Posterior cingulate gyrus (tissue), 11 donors: Measurements from ENCODE around the gene USP15.
A peak's percentile ranks its signal among the peaks of the same experiment; 100 is the strongest.
"Not testable (repeated sequence)": the region's sequence is repeated elsewhere in the genome, so short reads cannot be mapped to it uniquely, and the experiment has no call there.

ENCODE experiments used
- DNase-seq, 10 donors: peaks; one replicate each; pipeline versions ENCODE4 v3.0.0 to v3.0.0-alpha.2; 2020 to 2021; ENCODE audit warnings: mixed read lengths in 3 of 10
- intact Hi-C: fragments of 100-400 bp; cut with DNase I; formaldehyde crosslinking; loops from one replicate; pipeline ENCODE4 v1.15.1; 2023

The USP15 gene

DNA sequence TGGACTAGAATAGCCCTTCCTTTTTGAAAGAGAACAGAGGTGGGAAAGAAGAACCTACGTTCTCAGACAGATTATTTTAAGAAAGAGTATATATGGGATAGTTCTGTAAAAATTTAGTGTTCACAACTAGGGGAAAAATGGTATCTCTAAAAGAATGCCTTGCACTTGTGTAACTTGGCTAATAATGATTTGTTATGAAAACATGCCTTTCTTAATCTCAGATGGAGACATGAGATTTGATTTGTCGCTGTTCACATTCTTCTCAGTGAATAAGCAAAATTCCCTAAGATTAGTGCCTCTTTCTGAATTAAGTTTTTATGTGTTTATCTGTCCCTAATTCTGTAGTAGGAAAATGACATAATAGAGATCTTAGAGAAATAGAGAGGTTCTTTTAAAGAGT is 100.8 kb downstream of the USP15 start:
- DNase-seq = no peak
- intact Hi-C loops = no loop called here

DNA sequence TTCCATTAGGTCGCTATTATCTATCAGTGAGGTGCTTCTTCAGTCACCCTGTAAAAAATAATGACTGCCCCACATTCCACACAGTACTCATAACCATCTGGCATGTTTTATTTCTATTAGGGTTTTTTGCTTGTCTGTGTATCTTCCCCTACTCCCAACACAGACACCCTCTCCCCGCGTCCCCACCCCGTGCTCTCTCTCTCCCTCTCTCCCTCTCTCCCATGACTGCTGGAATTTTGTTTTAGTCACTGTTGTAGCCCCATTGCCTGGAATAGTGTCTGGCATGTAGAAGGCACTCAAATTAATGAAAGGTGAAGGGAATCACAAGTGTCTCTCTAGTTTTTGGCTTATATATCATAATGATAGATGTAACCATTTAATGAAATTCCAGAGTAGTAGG is 103.3 kb downstream of the USP15 start:
- intact Hi-C loops = no loop called here
- no peak for DNase-seq

DNA sequence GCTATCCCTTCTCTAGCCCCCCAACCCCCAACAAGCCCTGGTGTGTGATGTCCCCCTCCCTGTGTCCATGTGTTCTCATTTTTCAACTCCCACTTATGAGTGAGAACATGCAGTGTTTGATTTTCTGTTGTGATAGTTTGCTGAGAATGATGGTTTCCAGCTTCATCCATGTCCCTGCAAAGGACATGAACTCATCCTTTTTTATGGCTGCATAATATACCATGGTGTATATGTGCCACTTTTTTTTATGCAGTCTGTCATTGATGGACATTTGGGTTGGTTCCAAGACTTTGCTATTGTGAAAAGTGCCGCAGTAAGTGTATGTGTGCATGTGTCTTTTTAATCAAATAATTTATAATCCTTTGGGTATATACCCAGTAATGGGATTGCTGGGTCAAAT is 104.5 kb downstream of the USP15 start:
- intact Hi-C loops, DNase-seq: not testable (repeated sequence)

DNA sequence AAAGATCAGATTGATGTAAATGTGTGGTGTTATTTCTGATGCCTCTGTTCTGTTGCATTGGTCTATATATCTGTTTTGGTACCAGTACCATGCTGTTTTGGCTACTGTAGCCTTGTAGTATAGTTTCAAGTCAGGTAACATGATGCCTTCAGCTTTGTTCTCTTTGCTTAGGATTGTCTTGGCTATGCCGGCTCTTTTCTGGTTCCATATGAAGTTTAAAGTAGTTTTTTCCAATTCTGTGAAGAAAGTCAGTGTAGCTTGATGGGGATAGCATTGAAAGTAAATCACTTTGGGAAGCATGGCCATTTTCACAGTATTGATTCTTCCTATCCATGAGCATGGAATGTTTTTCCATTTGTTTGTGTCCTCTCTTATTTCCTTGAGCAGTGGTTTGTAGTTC is 105.6 kb downstream of the USP15 start:
- intact Hi-C loops, DNase-seq: not testable (repeated sequence)

DNA sequence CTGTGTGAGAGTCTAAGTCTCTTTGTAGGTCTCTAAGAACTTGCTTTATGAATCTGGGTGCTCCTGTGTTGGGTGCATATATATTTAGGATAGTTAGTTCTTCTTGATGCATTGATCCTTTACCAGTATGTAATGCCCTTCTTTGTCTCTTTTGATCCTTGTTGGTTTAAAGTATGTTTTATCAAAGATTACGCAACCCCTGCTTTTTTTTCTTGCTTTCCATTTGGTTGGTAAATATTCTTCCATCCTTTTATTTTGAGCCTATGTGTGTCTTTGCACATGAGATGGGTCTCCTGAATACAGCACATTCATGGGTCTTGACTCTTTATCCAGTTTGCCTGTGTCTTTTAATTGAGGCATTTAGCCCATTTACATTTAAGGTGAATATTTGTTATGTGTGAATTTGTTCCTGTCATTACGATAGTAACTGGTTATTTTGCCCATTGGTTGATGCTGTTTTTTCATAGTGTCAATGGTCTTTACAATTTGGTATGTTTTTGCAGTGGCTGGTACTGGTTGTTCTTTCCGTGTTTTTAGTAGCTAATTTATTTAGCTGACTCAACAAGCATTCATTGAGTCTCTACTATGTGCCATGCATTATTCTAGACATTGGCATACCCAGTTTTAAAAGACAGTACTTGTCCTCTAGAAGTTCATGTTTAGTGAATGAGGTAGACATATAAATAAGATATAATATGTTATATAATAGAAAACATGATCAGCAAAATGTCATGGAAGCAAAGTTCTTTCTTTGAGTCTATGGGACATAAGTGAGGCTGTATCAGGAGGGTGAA is 108.4 kb downstream of the USP15 start:
- intact Hi-C loops, DNase-seq: not testable (repeated sequence)

DNA sequence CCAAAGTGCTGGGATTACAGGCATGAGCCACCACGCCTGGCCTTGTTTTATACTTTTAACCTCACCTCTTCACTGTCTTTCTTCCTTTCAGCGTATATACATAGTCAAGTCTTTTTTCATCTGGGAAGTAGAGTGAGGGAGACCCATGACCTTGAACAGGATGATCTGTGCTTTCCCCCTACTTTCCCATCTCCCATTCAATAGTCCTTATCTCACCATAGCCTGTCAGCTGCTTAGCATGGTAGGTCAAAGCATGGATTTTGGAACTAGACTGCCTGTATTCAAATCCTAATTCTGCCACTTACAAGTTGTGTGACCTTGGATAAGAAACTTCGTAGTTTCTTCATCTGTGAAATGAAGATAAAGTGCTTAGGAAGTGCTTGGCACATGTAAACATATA is 110.0 kb downstream of the USP15 start:
- intact Hi-C loops = no loop called here
- DNase-seq = no peak

DNA sequence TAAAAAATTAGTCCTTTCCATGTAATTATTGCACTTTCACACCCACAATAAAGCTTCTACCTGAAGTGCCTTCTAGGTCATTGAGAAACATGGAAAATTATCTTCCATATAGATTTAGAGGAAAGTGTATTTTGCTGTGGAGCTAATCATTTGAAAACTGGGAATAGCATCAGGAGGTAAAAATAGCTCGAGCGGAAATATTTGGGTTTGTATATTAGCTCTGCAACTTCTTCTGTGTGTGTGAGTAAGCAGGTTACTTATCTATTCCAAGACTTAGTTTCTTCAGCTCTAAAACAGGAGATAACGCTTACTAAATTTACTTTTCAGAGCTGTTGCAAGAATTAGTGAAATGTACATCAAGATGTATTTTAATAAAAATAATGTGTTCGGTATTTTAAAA is 111.5 kb downstream of the USP15 start:
- intact Hi-C loops = no loop called here

DNA sequence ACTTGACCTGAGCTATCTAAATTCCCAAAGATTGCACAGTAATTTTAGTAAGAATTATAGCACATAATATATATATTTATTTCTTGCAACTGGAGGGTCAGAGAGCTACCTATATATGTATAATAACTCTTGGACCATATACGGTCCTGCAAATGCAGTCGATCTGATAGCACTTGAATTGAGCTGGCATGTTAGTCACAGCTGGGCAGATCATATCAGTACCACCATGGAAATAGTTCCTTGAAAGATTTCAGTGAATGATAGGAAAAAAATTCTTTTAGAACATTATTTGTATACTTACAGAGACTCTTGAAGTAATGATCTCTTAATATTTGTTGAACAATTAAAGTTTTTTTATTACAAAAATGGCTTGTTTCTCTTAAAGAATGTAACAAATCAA is 111.9 kb downstream of the USP15 start:
- intact Hi-C loops = no loop called here
- DNase-seq = no peak

More for the DNA sequence above, 111.5 kb downstream of the USP15 start:
- DNase-seq = no peak

DNA sequence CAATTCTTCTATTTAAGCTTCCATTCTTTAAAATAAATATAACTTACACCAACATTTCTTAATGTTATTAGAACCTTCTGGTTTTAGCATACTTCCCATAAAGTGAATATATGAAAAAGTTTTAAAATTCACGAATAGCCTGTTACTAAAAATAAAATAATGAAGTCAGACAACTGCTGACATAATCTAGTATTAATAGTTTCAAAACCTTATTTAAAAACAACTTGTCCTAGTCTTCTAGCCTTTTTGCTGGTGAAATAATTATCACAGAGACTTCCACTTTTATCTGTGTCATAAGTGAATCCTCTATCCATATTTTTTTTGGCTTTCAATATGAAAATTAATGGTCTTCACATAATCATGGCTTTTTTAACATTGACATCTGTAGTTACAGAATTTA is 112.6 kb downstream of the USP15 start:
- intact Hi-C loops = no loop called here
- DNase-seq = no peak

DNA sequence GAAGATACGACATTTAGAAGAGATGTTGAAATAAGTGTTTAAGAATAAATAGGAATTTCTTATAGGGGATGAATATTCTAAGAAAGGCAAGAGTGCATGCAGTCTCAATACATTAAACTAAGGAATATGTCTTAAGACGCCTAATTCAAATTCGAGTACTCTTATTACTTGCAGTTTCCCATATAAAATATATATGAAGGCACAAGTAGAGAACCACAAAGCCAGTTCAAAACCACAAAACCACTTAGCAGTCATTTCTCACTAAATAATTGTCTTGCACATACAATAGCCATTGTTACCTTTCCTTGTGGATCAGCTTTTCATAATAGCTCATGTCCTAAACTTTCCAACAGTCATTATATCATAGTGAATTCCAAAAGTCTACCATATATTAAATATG is 115.4 kb downstream of the USP15 start:
- intact Hi-C loops = no loop called here
- no peak for DNase-seq

DNA sequence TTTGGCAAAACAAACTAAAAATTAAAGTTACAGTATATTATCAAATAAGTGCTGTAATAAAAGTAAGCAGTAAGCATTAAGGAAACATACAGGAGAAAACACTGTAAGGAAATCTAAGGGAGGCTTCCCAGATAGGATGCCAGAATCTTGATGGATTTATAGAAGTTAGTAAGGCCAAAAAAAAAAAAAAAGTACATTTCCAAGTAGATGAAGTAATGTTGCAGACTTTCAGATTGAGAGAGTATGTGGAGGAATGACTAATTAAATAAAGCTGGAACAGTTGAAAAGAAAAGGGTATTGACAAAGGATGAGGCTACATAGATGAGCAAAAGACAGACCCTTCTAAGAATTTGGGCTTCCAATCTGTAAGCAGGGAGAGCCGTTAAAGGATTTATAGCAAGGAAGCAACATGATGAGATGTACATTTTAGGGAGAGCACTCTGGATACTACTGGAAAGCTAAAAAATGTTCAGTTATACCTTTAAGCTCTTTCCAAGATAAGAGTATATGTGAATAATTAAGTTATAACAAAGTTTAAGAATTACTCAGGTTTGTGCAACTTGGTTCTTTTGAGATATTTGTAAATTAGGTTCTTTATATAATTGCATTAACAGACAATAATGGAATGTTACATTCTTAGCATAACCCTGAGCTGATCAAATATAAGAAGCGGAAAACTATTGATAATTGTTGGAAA is 119.0 kb downstream of the USP15 start:
- no peak for DNase-seq

DNA sequence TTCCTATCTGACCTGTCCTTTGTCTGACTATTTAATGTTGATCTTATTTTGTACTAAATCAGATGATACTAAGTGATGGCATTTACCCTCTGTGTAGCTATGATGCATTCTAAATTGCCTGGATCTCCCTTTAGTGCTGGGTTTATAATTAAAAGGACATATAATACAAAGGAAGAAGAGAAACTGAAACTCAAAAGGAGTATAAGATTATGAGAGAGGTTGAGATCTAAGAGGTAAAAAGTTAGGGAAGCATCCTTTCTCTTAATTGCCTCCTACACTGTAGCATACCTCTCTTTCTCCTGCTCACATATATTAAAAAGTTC is 119.5 kb downstream of the USP15 start:
- intact Hi-C loops = no loop called here
- no peak for DNase-seq

More for the DNA sequence above, 119.0 kb downstream of the USP15 start:
- intact Hi-C loops = no loop called here

DNA sequence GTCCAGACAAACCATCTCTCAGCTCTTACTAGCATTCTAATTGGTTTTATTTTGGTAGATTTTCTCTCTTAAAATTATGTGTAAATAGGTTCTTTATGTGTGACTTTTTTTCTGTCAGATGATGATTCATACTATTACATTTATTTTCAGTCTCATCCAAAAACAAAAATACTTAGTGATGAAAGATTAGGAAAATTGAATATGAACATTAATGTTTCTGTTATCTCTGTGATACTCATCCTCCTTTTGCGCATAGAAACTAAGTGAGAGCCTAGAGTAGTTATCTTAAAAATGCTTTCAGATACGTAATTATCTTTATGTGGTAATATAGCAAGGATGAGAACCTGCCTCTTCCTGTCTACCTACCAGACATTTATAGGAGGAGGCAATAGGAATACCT is 122.3 kb downstream of the USP15 start:
- no peak for DNase-seq
- intact Hi-C loops = no loop called here

DNA sequence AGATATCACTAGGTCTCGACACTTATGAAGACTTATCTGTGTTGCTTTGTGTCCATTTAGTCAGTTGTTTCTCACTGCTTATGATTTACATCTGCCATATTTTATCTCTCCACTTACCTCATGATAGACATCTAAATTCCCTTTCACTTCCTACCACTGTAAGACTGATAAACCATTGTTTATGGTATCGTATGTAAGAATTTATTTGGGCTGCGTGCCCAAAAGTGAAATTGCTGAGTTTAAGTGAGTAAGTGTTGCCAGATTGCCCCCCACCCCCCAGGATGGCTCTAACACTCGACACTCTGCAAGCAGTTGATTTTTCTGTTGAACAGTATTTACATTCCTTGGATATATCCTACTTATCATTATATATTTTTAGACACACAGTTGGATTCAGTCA is 136.5 kb downstream of the USP15 start:
- DNase-seq = no peak
- intact Hi-C loops = no loop called here

DNA sequence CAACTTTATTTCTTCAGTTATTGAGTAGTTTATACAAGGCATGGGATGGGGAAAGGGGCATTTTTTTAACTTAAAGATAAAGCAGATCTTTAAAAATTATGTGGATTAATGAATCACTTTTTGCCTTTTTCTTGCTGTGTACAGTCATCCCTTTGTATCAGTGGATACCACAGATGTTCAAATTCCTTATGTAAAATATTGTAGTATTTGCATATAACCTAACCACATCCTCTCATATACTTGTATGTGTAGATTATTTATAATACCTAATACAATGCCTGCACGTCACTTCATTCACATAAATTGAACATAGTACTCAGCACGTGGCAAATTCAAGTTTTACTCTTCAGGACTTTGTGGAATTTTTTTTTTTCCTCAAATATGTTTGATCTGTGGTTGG is 139.9 kb downstream of the USP15 start:
- intact Hi-C loops = no loop called here
- no peak for DNase-seq

DNA sequence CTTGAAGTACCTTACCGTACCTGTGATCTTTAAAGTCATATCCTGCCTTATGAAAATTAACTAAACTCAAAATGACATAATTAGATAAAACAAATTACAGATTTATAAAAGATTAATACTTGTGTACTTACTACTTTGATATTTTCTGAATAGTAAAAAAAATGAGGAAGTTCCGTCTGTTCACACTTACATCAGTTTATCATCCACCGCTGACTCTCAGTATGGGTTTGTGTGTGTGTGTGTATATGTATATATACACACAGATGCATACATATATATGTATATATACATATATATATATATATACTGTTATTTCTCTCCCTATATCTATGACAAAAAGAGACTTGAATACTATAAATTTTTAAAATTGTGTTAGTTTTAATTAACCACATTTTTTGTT is 141.4 kb downstream of the USP15 start:
- DNase-seq = no peak
- intact Hi-C loops = no loop called here

DNA sequence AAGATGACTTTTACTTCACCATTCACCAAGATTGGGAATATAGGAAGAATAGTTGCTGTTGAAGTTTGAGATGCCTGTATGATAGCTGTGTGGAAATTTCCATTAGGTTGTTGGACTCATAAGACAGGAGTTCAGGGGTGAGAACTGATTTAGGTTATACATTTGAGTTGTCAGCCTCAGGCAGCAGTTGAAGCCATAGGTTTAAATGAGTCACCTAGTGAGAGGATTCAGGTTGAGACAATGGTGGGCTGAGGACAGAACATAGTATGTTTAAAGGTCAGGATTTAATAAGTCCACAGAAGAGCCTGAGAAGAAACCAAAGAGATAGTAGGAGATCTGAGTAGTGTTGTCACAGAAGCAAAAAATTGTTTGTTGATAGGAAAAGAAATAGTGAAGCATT is 142.8 kb downstream of the USP15 start:
- no peak for DNase-seq
- intact Hi-C loops = no loop called here

DNA sequence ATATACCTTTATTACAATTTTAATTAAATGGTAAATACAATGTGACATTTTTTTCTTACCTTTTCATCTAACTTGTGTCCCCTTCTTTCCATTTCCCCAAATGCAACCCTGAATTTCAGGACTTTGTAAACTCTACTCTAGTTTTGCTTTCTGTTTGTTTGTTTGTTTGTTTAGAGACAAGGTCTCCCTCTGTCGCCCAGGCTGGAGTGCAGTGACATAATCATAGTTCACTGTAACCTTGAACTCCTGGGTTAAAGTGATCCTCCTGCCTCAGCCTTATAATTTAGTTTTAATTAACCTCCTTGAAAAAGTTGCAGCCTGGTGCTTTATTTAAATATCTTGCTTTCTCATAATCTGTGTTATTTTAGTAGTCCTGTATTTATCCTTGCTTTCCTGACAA is 147.4 kb downstream of the USP15 start:
- intact Hi-C loops = no loop called here
- no peak for DNase-seq

DNA sequence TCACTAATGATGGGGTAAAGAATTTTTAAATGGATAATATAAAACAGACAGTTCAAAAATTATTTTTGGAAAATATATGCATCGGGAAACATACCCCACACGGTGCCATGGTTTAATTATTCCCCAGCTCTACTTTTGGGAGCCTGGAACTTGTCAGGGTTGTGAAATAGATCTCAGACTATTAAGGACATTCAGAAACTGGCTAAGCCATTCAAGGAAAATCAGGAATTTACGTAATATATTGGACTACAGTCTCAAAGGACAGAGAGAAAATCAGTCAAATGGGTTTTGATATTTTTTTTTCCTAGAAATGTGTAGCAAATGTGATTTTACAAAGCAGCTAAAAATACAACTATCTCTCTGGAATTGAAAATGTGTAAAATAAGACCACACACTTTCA is 148.9 kb downstream of the USP15 start:
- intact Hi-C loops = no loop called here
- no peak for DNase-seq

DNA sequence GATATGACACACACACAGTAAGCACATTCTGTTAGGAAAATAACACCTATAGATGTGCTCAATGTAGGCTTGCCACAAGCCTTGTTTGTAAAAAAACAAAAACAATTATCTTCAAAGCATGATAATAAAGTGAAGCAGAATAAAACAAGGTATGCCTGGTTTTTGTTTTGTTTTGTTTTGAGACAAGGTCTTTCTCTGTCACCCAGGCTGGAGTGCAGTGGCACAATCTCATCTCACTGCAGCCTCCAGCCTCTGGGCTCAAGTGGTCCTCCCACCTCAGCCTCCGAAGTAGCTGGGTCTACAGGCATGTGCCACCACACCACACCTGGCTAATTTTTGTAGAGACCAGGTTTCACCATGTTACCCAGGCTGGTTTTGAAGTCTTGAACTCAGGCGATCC is 154.0 kb downstream of the USP15 start:
- peak in 2 of 10 donors; percentile 26 to 45 for DNase-seq
- intact Hi-C loops = no loop called here

DNA sequence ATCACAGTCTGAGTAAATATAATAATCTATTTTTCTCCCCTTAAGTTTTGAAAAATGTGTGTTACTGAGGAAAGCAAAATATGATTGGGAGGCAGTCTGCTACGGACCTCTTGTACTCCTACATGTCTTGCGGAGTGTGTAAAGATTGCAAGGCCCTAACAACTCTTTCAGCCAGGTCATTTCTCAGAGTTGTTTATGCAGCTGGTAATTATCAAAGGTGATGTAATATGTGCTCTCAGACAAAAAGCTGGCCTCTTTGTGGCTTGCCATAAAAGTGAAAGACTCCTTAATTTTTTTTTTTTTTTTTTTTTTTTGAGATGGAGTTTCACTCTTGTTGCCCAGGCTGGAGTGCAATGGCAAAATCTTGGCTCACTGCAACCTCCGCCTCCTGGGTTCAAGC is 165.9 kb downstream of the USP15 start:
- no peak for DNase-seq
- intact Hi-C loops = no loop called here

DNA sequence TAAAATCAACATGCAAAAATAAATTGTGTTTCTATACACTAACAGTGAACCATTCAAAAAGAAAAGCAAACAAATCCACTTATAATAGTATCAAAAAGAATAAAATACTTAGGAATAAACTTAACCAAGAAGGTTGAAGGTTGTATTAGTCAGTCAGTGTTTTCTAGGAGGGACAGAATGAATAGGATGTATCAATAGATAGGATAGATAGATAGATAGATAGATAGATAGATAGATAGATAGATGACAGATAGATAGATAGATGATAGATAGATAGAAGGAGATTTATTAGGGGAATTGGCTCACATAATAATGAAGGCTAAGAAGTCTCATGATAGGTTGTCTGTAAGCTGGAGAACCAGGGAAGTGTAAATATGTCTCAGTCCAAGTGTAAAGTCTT is 169.3 kb downstream of the USP15 start:
- DNase-seq = no peak
- intact Hi-C loops = no loop called here
